Hematopoietic multipotent progenitor cell (in vitro differentiated cells): ENCODE results near the gene LMF1. TPM values are rescaled to one million over a fixed set of nuclear protein-coding genes. Genes with fewer than 3 reads are reported as not detected.
"Not testable (repeated sequence)": the region's sequence is repeated elsewhere in the genome, so short reads cannot be mapped to it uniquely, and the experiment has no call there.

Experiments used
- DNase-seq, 3 donors: peaks; one replicate each; pipeline ENCODE4 v3.0.0-alpha.2; 2011 to 2015; ENCODE audit warnings: low read depth in 2 of 3, low spot score in 2 of 3
- total RNA-seq: library from RNA; depleted of rRNA; stranded (reverse); fragments of >200 nt; gene quantifications from one replicate; pipeline ENCODE4 v1.2.3, GENCODE V29; 2012

LMF1 gene
- total RNA-seq, 1 donor, result 45.2 TPM

DNA sequence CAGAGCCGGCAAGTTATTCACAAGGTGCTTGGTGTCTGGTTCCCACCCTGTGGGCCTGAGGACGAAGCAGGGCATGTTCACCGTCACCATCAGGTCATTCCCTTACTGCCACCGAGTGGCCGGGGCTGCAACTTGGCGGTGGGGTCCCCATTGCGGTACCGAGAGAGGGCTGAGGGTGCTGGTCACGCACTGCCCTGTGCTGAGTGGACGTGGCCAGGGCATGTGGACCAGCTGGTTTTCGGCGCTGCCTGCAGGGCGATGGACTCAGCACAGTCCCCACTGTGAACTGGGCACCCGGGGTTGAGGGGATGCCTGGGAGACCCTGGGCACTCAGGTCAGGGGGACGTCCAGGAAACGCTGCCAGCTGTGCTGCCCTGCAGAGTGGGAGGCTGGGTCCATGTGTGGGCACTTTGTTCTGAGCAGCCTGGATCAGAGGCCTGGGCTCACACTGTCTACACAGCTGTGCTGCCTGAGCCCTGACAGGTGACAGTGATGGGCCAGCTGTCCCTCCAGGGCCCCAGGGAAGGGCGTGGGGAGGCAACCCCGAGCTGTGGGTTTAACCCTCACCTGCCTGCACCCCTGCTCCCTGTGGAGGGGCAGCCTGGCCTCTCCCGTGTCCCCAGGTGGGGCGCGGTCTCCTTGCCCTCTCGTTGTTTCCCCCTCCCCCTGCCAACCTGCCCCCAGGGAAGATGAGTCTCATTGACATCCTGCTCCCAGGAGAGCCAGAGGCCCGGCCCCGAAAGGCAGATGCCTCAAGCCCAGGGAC is 131.0 kb downstream of the LMF1 start:
- DNase-seq, result no peak

GRCh38 chr16:838741-839140 is 132.0 kb downstream of the LMF1 start:
- no peak for DNase-seq

DNA sequence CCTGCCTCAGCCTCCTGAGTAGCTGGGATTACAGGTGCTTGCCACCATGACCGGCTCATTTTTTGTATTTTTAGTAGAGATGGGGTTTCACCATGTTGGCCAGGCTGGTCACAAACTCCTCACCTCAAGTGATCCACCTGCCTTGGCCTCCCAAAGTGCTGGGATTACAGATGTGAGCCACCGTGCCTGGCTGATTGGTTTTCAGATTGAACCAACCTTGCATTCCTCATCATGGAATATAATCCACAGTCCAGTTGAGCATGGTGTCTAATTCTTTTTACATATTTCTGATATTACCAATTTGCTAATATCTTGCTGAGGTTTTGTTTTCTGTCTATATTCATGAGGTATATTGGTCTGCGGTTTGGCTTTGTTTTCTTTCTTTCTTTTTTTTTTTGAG is 134.0 kb downstream of the LMF1 start:
- DNase-seq, result not testable (repeated sequence)

DNA sequence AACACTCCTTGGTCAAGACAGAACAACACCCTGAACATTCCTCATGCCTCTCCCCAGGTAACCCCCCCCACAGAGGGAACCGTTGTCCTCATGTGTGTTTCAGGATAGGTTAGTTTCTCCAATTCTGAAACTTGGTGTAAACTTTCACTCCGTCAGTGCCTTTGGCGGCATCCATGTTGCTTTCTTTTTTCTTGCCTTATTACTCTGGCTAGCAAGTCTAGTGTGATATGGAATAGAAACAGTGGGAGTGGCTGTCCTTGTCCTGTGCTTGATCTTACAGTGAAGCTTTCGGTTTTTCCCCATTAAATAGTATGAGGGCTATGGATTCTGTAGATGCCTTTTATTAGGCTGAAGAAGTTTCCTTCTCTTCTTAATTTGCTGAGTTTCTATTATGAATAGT is 134.6 kb downstream of the LMF1 start:
- DNase-seq, result no peak

- no peak for DNase-seq
Measured at GRCh38 chr16:835373-835772, 135.4 kb downstream of the LMF1 start.

GRCh38 chr16:833411-833810 is 137.4 kb downstream of the LMF1 start:
- DNase-seq, result no peak

DNA sequence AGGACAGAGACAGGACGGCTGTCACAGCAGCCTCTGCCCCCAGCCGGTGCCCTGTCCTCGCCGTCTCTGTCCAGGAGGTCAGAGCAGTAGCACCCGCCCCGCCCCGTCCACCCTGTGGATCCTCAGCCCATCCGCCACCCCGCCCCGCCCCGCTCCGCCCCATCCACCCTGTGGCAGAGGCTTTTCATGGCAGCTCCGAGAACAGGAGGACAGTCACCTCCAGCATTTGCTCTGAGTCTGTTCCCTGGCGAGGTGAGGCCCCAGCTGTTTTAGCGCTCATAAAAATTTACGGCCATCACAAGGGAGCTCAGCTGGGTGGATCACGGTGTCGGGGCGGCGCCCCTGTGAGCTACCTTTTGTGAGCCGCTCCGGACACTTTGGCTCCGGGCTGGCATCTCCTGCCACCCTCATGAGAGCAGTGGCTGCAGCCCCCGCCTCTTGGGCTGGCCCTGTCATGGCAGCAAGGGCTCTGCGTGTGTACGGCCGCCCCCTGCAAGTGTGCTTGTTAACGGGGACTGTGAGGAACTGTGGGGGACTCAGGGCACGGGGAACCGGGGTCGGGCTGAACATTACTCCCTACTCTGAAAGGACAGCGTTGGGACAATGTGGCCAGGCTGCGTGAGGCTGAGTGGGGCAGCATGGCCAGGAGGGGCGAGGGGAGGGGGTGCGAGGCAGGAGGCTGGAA is 138.0 kb downstream of the LMF1 start:
- DNase-seq, result no peak

DNA sequence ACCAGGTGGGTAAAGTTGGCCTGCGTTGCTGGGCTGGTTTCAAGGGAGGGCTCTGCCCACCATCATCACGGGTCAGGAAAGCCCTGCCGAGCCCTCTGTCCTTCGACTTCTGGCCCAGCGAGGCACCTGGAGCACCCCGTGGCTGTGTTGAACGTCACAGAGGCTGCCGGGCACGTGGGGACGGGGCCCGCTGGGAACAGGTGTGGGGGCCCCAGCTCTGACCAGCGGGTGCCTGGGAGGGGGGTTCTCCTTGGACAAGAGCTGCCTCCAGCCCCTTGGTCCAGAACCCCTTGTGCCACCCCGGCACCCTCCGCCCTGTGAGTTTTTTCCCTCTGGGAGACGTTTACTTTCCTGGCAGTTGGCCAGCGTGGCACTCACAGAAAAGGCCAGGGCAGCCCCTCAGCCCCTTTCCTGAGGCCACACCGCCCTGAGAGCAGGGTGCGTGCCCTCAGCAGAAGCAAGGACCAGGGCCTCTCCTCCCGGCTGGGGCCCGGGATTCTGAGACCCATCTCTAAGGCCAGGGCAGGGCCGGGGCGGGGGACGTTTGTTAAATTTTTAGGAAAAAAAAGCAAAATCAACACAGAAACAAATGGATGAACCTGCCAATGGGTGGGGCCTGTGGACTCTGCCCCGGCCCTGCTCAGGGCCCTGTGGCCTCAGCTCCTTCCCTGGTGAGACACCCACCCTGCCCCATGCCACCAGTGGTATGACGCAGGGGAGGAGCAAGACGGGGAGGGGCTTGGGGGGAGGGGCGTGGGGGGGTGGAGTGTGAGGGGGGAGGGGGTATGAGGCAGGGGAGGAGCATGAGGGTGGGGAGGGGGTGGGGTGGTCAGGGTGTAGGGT is 139.0 kb downstream of the LMF1 start:
- DNase-seq, result no peak

- peak in 1 of 3 donors; percentile 29 for DNase-seq
Measured at GRCh38 chr16:830871-831570, 139.8 kb downstream of the LMF1 start.

DNA sequence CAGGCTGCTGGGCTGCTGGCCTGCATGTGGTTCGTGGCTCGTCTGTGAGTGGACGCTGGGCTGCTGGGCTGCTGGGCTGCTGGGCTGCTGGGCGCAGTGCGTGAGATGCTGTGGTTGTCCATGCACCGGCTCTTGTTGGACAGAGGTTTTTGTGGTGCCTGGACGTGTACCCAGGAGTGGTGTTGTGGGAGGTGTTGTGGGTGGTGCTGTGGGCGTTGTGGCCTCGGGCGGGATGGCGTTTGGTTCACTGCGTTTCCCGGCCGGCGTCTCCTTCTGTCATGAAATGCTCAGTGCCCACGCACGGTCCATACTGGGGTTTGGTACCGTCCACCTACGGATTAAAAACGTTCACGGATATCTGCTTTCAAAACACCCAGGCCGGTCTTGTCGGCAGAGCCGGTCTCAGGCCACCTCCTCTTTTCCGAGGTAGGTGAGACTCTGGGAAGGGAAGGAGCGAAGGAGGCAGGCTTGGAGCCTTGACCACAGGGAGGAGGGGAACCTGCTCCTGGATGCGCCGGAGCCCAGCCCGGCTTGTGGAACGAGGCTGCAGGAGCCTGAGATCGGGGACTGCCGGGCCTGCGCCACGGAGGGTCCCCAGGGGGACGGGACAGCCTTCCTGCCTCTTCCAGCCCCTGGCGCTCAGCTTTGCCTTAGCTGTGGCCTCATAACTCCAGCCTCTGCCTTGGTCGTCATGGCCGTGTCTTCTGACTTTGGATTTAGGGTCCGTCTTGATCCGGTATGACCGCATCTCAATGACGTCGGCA is 140.5 kb downstream of the LMF1 start:
- DNase-seq, result no peak

DNA sequence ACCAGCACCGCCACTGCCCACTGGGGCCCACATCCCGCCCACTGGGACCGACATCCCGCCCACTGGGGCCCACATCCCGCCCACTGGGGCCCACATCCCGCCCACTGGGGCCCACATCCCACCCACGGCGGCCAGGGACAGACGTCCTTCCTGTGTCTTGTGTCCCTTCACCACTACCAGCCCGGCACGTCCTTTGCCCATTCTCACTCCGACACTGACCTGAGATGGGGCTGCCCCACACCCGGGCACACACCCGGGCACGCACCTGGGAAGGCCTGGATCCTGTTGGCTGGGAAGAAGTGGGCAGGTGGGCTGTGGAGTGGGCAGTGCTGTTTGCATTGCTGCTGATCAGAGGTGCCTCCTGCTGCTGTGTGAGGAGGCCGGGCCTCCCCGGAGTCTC is 141.9 kb downstream of the LMF1 start:
- DNase-seq, result no peak

DNA sequence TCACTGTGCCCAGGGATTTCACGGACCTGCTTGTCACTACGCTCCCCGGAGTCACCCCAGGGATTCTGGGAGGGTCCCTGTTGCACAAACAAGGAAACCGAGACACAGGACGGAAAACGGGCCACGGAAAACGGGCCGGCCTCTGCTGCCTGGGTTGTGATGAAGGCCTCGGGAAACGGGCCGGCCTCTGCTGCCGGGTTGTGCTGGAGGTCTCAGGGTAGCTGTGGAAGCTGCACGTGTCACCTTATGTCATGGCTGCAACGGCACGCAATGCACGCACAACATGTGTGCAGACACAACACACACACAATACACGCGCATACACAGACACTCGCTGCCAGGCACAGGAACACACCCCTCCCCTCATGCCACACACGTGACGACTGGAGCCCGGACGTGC is 143.3 kb downstream of the LMF1 start:
- no peak for DNase-seq

DNA sequence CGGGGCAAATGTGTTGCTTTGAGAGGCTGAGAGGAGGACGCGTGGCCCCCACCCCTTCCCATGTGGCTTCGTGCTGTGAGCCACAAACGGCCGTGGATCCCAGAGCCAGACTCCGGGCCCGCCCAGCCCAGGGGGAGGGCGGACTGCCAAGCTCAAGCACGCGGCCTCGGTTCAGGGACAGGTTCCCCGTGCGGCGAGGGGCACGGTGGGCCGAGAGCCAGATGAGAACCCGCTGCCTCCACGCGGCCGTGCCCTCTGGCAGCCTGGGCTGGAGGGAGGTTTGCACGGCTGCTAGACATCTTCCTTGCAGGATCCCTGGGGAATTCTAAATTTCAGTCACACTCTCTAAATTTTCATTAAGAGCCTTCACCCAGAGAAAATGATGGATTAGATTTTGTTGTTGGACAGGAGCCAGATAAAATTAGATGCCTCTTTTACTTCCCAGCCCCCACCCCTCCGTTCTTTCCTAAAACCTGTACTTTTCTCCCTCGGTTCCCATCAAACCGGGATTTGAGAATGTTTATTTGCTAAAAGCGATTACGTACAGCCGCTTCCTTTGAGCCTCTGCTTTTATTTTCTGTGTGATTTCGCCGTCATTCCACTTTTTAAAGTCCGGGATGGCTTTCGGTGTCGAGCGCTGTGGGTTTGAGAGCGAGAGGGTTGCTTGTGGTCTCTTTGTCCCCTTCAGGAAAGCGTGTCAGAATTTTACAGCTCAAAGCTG is 145.3 kb downstream of the LMF1 start:
- no peak for DNase-seq

DNA sequence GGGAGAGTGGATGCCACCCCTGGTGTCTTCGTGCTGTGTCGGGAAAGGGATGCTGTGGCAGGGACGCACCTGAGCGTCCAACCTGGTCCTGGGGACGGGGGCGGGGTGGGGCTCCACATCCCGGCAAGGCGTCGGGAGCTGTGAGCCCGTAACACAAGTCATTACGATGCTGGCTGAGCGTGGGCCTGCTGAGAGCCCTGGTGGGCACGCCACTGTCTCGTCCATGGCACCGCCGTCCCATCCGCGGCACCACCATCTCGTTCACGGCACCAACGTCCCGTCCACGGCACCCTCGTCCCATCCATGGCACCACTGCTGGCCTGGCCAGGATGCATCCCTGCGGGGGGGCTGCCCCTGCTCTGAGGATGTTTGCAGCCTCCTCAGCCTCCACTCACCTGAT is 146.2 kb downstream of the LMF1 start:
- no peak for DNase-seq

DNA sequence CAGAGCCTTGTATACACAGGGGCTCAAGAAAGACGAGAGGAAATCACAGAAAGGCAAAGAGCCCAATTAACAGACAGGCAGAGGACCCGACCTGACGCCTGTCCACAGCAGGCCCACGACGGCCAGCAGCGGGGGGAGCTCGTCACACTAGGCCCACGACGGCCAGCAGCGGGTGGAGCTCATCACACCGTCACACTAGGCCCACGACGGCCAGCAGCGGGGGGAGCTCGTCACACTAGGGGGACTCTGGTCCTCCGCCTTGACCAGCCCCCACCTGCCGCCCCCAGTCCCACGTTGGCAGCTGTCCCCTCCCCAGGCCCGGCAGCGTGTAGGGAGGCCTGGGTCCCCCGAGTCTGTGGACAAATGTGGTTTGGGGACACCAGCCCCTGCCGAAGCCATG is 146.6 kb downstream of the LMF1 start:
- DNase-seq, result no peak

DNA sequence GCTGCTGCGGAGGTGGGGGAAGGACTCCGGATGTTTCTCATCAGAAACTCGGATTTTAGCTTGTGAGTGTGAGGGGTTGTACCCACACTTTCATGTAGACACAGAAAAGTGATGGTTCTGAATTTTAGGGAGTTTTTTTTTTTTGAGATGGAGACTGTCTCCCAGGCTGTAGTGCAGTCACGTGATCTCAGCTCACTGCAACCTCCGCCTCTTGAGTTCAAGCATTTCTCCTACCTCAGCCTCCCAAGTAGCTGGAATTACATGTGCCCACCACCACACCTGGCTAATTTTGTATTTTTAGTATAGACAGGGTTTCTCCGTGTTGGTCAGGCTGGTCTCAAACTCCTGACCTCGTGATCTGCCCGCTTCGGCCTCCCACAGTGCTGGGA is 147.9 kb downstream of the LMF1 start:
- no peak for DNase-seq

- DNase-seq, result no peak
Measured at GRCh38 chr16:822174-822908, 148.4 kb downstream of the LMF1 start.

DNA sequence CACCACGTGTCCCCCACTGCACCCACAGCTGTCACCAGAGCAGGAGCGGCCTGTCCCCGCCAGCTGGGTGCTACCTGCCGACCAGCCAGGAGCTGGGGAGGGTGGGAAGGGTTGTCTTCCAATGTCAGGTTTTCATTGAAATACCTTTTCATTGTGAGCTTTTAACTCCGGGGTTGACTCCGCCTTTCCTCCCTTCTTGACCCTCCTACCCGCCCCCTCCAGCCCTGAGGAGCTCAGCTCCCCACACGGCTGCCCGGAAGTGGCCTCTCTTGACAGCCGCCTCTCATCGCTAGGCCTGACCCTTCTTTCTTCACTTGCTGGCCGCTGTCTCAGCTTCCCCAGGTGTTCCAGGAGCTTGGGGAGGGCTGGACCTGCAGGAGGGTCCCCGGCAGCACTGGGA is 149.0 kb downstream of the LMF1 start:
- no peak for DNase-seq

DNA sequence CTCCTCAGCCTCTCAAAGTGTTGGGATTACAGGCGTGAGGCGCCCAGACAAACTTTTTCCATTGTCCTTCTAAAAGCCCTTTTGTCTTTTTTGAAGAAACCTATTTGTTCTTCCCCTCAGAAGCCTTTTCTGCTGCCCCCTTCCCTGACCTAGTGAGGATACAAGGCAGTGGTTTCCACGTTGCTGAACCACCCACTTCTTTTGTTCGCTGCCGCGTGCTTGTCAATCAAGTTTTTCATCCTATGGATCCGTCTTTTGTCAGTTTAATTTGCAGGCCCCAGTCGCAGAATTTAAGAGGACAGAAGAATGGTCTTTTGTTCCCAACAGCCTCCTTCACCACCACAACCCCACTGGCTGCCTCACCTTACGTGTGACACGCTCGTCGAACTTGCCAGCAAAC is 150.0 kb downstream of the LMF1 start:
- DNase-seq, result no peak
